HL-60 (cell line): ENCODE results near the gene ATP1A2.

Source experiments
- CTCF ChIP-seq: IDR thresholded peaks from one replicate; pipeline ENCODE4 v1.5.1; 2011; ENCODE audit warnings: low read length, control low read depth, inconsistent platforms; ENCODE audit not compliant: insufficient read depth
- GABPA ChIP-seq: IDR thresholded peaks from 2 replicates; pipeline ENCODE4 v1.6.1; 2012; ENCODE audit warnings: low read depth
- POLR2AphosphoS5 ChIP-seq: IDR thresholded peaks from 2 replicates; pipeline ENCODE4 v1.6.1; 2012; ENCODE audit warnings: low read depth
- REST ChIP-seq: IDR thresholded peaks from 2 replicates; pipeline ENCODE4 v1.6.1; 2012; ENCODE audit warnings: low read depth; ENCODE audit not compliant: insufficient replicate concordance
- SPI1 ChIP-seq: IDR thresholded peaks from 2 replicates; pipeline ENCODE4 v1.6.1; 2012; ENCODE audit warnings: low read depth, mild to moderate bottlenecking, borderline replicate concordance

- no peak for TF ChIP-seq CTCF
- TF ChIP-seq POLR2AphosphoS5 = no peak
- TF ChIP-seq REST = no peak
- no peak for TF ChIP-seq SPI1
- no peak for TF ChIP-seq GABPA
Observed at GRCh38 chr1:160094291-160094625, 21.3 kb upstream of the ATP1A2 start.
